Mesenchymal stem cell (in vitro differentiated cells and primary cell): ENCODE data around the gene MIPEP.
"Not testable (repeated sequence)": the region's sequence is repeated elsewhere in the genome, so short reads cannot be mapped to it uniquely, and the experiment has no call there.

Experiments
- DNase-seq: peaks from one replicate; pipeline ENCODE4 v3.0.0-alpha.2; 2013
- H2AFZ ChIP-seq: one replicate; pipeline ENCODE4 v1.6.1; 2013; ENCODE audit warnings: low read depth, mild to moderate bottlenecking, control low read depth, inconsistent platforms, low read length, moderate library complexity
- H2AK5ac ChIP-seq: 2 replicates; pipeline ENCODE4 v1.6.1; 2013; ENCODE audit warnings: low read length, moderate library complexity, mild to moderate bottlenecking, inconsistent platforms; ENCODE audit not compliant: severe bottlenecking
- H2BK120ac ChIP-seq: one replicate; pipeline ENCODE4 v1.6.1; 2013; ENCODE audit warnings: low read depth, mild to moderate bottlenecking, inconsistent platforms, low read length, moderate library complexity
- H2BK12ac ChIP-seq, 2 experiments: one replicate each; pipeline ENCODE4 v1.6.1; 2013; ENCODE audit warnings: inconsistent platforms in 2 of 2, low read length in 2 of 2, mild to moderate bottlenecking in 2 of 2, moderate library complexity in 2 of 2, control low read depth in 1 of 2
- H2BK15ac ChIP-seq: one replicate; pipeline ENCODE4 v1.6.1; 2013; ENCODE audit warnings: mild to moderate bottlenecking, low read depth, inconsistent platforms; ENCODE audit not compliant: poor library complexity, severe bottlenecking
- H2BK5ac ChIP-seq: 2 replicates; pipeline ENCODE4 v1.6.1; 2013; ENCODE audit warnings: low read depth, mild to moderate bottlenecking, low read length, control low read depth, inconsistent platforms; ENCODE audit not compliant: poor library complexity, severe bottlenecking
- H3K14ac ChIP-seq, 2 experiments: one replicate each; pipeline ENCODE4 v1.6.1; 2013; ENCODE audit warnings: inconsistent platforms in 2 of 2, low read length in 2 of 2, control low read depth in 1 of 2, mild to moderate bottlenecking in 1 of 2, moderate library complexity in 1 of 2
- H3K18ac ChIP-seq, 2 experiments: one replicate each; pipeline ENCODE4 v1.6.1; 2013; ENCODE audit warnings: inconsistent platforms in 2 of 2, low read length in 2 of 2, control low read depth in 1 of 2, low read depth in 1 of 2, mild to moderate bottlenecking in 1 of 2
- H3K23ac ChIP-seq, 2 experiments: one replicate each; pipeline ENCODE4 v1.6.1; 2013; ENCODE audit warnings: inconsistent platforms in 2 of 2, low read length in 2 of 2, mild to moderate bottlenecking in 2 of 2, moderate library complexity in 2 of 2, control low read depth in 1 of 2
- H3K27ac ChIP-seq: 2 replicates; pipeline ENCODE4 v1.5.1; 2013; ENCODE audit warnings: mild to moderate bottlenecking, moderate library complexity, low read length, control low read depth, inconsistent platforms; ENCODE audit not compliant: poor library complexity, severe bottlenecking
- H3K27me3 ChIP-seq, 2 experiments: 2 replicates each; pipeline versions ENCODE4 v1.6.1 to v1.7.0; 2013; ENCODE audit warnings: low read length in 2 of 2, mild to moderate bottlenecking in 2 of 2, moderate library complexity in 2 of 2, control low read depth in 1 of 2, inconsistent platforms in 1 of 2; ENCODE audit not compliant: control insufficient read depth in 1 of 2, insufficient read depth in 1 of 2
- H3K36me3 ChIP-seq, 2 experiments: 2 replicates each; pipeline versions ENCODE4 v1.6.1 to v1.7.0; 2013; ENCODE audit warnings: low read length in 2 of 2, control low read depth in 1 of 2, inconsistent platforms in 1 of 2, low read depth in 1 of 2, mild to moderate bottlenecking in 1 of 2; ENCODE audit not compliant: insufficient read depth in 2 of 2, control insufficient read depth in 1 of 2
- H3K4ac ChIP-seq, 2 experiments: one replicate each; pipeline ENCODE4 v1.6.1; 2013; ENCODE audit warnings: inconsistent platforms in 2 of 2, low read length in 2 of 2, mild to moderate bottlenecking in 2 of 2, moderate library complexity in 2 of 2, control low read depth in 1 of 2, low read depth in 1 of 2
- H3K4me1 ChIP-seq: 2 replicates; pipeline ENCODE4 v1.6.1; 2013; ENCODE audit warnings: low read depth, low read length, control low read depth; ENCODE audit not compliant: control insufficient read depth, insufficient read depth
- H3K4me2 ChIP-seq: 2 replicates; pipeline ENCODE4 v1.6.1; 2013; ENCODE audit warnings: low read length, mild to moderate bottlenecking, inconsistent platforms; ENCODE audit not compliant: poor library complexity, severe bottlenecking
- H3K4me3 ChIP-seq, 2 experiments: 2 replicates each; pipeline versions ENCODE4 v1.5.1 to v1.7.0; 2013; ENCODE audit warnings: low read length in 2 of 2, mild to moderate bottlenecking in 2 of 2, control low read depth in 1 of 2, low read depth in 1 of 2; ENCODE audit not compliant: insufficient read depth in 1 of 2
- H3K79me1 ChIP-seq: replicated peaks from 2 replicates; pipeline ENCODE4 v1.6.1; 2013; ENCODE audit warnings: mild to moderate bottlenecking, control low read depth, low read length, inconsistent platforms; ENCODE audit not compliant: poor library complexity, severe bottlenecking
- H3K9ac ChIP-seq: 2 replicates; pipeline ENCODE4 v1.7.0; 2013; ENCODE audit warnings: mild to moderate bottlenecking, low read length, moderate library complexity
- H3K9me3 ChIP-seq: 2 replicates; pipeline ENCODE4 v1.7.0; 2013; ENCODE audit warnings: mild to moderate bottlenecking, low read length; ENCODE audit not compliant: control insufficient read depth
- H4K8ac ChIP-seq: one replicate; pipeline ENCODE4 v1.6.1; 2013; ENCODE audit warnings: inconsistent platforms, mild to moderate bottlenecking, low read length, moderate library complexity
- H4K91ac ChIP-seq: one replicate; pipeline ENCODE4 v1.6.1; 2013; ENCODE audit warnings: mild to moderate bottlenecking, low read length, inconsistent platforms
- WGBS: methylation state at CpG from one replicate; pipeline ENCODE4 v1.1.7; 2013; ENCODE audit warnings: mixed read lengths; 5-methylcytosine and 5-hydroxymethylcytosine counted together

The MIPEP gene

GRCh38 chr13:23766283-23766682 lies 122.9 kb downstream of the MIPEP start:
- no peak overlapping the region for H3K27ac ChIP-seq
- H3K9ac ChIP-seq = no peak overlapping the region
- H3K23ac ChIP-seq = no peak overlapping the region
- H2BK12ac ChIP-seq = no peak overlapping the region
- no peak overlapping the region for H2BK5ac ChIP-seq
- H3K4ac ChIP-seq = no peak overlapping the region
- H3K4me1 ChIP-seq = peaks cover 2% of the 10 kb centered on the region
- H2AFZ ChIP-seq = no peak overlapping the region
- no peaks in the 10 kb centered on the region for H3K27me3 ChIP-seq
- no peak overlapping the region for H3K18ac ChIP-seq
- H3K79me1 ChIP-seq = no peaks in the 10 kb centered on the region
- H3K36me3 ChIP-seq = no peaks in the 10 kb centered on the region
- 95% methylated on average over 2 of the region's 2 CpGs for WGBS
- no peak overlapping the region for H4K8ac ChIP-seq
- H3K4me2 ChIP-seq = no peak overlapping the region
- no peak overlapping the region for H2BK120ac ChIP-seq
- no peak overlapping the region for H3K4me3 ChIP-seq
- no peak for DNase-seq
- no peak overlapping the region for H2BK15ac ChIP-seq
- no peak overlapping the region for H4K91ac ChIP-seq
- H3K9me3 ChIP-seq = no peaks in the 10 kb centered on the region
- no peak overlapping the region for H2AK5ac ChIP-seq
- no peak overlapping the region for H3K14ac ChIP-seq

GRCh38 chr13:23765531-23765930 lies 123.7 kb downstream of the MIPEP start:
- no peak overlapping the region for H3K4ac ChIP-seq
- no peaks in the 10 kb centered on the region for H3K4me1 ChIP-seq
- H3K23ac ChIP-seq = no peak overlapping the region
- H2BK12ac ChIP-seq = no peak overlapping the region
- no peaks in the 10 kb centered on the region for H3K9me3 ChIP-seq
- no peak overlapping the region for H3K27ac ChIP-seq
- no peaks in the 10 kb centered on the region for H3K27me3 ChIP-seq
- no peak overlapping the region for H3K4me2 ChIP-seq
- no peak overlapping the region for H2AK5ac ChIP-seq
- H2BK120ac ChIP-seq = no peak overlapping the region
- DNase-seq = no peak
- no peak overlapping the region for H2BK5ac ChIP-seq
- no peak overlapping the region for H3K14ac ChIP-seq
- H4K91ac ChIP-seq = no peak overlapping the region
- H3K18ac ChIP-seq = no peak overlapping the region
- no peak overlapping the region for H3K9ac ChIP-seq
- no peak overlapping the region for H2BK15ac ChIP-seq
- WGBS = 99% methylated on average over 5 of the region's 6 CpGs
- no peaks in the 10 kb centered on the region for H3K36me3 ChIP-seq
- no peak overlapping the region for H2AFZ ChIP-seq
- no peak overlapping the region for H3K4me3 ChIP-seq
- H4K8ac ChIP-seq = no peak overlapping the region
- H3K79me1 ChIP-seq = no peaks in the 10 kb centered on the region

- Histone ChIP-seq H2BK15ac (no peak overlapping the region), H2AFZ (no peak overlapping the region), H2BK12ac (no peak overlapping the region), H3K79me1 (no peaks in the 10 kb centered on the region), H3K9ac (no peak overlapping the region), H3K4ac (no peak overlapping the region), H3K27ac (no peak overlapping the region), H3K36me3 (peaks cover 4 to 8% of the 10 kb centered on the region in 2 experiments), H3K9me3 (no peaks in the 10 kb centered on the region), H3K23ac (no peak overlapping the region), H3K4me2 (no peak overlapping the region), H2BK120ac (no peak overlapping the region), H3K4me3 (no peak overlapping the region), H4K91ac (no peak overlapping the region), H3K27me3 (no peaks in the 10 kb centered on the region), H2BK5ac (no peak overlapping the region), H3K4me1 (no peaks in the 10 kb centered on the region), H2AK5ac (no peak overlapping the region), H3K18ac (no peak overlapping the region), H4K8ac (no peak overlapping the region), H3K14ac (no peak overlapping the region)
- no peak for DNase-seq
- 95% methylated on average over 3 of the region's 3 CpGs for WGBS
Measured at GRCh38 chr13:23763318-23763717, 125.9 kb downstream of the MIPEP start.

- 71% methylated on average over 4 of the region's 8 CpGs for WGBS
- H3K79me1 ChIP-seq, H3K27ac ChIP-seq: not testable (repeated sequence)
Measured at GRCh38 chr13:23761760-23762159, 127.4 kb downstream of the MIPEP start.

More at GRCh38 chr13:23761760-23762159, 127.4 kb downstream of the MIPEP start:
- H4K91ac ChIP-seq, DNase-seq, H2AK5ac ChIP-seq, H3K36me3 ChIP-seq, H2AFZ ChIP-seq, H2BK120ac ChIP-seq, H3K4me2 ChIP-seq, H2BK15ac ChIP-seq, H3K9ac ChIP-seq, H3K18ac ChIP-seq, H3K4me3 ChIP-seq, H3K23ac ChIP-seq, H3K4me1 ChIP-seq, H3K9me3 ChIP-seq, H3K27me3 ChIP-seq, H3K14ac ChIP-seq, H2BK12ac ChIP-seq, H3K4ac ChIP-seq, H2BK5ac ChIP-seq, H4K8ac ChIP-seq: not testable (repeated sequence)
